Frontal cortex (tissue), 4 donors: ENCODE data around the gene THBD. TPM values are rescaled to one million over a fixed set of nuclear protein-coding genes. Genes with fewer than 3 reads are reported as not detected.
A peak's percentile ranks its signal among the peaks of the same experiment; 100 is the strongest.
"Not testable (repeated sequence)": the region's sequence is repeated elsewhere in the genome, so short reads cannot be mapped to it uniquely, and the experiment has no call there.

Experiments
- DNase-seq, 2 donors: peaks; one replicate each; pipeline ENCODE4 v3.0.0; 2012; ENCODE audit warnings: low spot score in 2 of 2
- FAIRE-seq: peaks from 2 replicates; lab custom pipeline; 2012; peaks lifted over from hg19 to GRCh38; lab: Jason Lieb, UNC
- total RNA-seq: library from RNA; depleted of rRNA; stranded (reverse); fragments of >200 nt; gene quantifications from one replicate; pipeline ENCODE4 v1.2.3, GENCODE V29; 2014
- donor health status: control.
- donor health status: control.
- donor health status: control.

Gene THBD
- total RNA-seq, 1 donor from 2014 or later, result 1.2 TPM

DNA sequence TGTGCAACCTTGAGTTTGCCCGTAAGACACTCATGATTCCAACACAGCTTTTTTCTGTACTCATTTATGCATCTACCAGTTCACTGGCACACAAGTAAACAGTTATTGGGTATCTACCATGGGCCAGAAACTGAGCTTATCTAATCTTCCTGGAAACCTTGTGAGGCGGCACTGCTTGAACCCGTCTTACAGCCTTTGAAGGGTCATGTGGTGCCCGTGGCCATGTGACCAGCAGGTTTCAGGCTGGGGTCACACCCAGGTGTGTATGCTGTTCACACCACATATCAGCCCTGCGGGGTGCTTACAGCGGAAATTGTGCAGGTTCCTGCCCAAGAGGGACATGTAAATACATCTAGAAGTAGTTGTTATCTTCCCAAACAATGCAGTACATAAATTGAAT, 6.1 kb downstream of the THBD start:
- FAIRE-seq (no peak), DNase-seq (no peak)

GRCh38 chr20:23042270-23042669, 7.2 kb downstream of the THBD start:
- FAIRE-seq (no peak), DNase-seq (no peak)

GRCh38 chr20:23039885-23040508, 9.5 kb downstream of the THBD start:
- no peak for DNase-seq
- FAIRE-seq, result no peak

DNA sequence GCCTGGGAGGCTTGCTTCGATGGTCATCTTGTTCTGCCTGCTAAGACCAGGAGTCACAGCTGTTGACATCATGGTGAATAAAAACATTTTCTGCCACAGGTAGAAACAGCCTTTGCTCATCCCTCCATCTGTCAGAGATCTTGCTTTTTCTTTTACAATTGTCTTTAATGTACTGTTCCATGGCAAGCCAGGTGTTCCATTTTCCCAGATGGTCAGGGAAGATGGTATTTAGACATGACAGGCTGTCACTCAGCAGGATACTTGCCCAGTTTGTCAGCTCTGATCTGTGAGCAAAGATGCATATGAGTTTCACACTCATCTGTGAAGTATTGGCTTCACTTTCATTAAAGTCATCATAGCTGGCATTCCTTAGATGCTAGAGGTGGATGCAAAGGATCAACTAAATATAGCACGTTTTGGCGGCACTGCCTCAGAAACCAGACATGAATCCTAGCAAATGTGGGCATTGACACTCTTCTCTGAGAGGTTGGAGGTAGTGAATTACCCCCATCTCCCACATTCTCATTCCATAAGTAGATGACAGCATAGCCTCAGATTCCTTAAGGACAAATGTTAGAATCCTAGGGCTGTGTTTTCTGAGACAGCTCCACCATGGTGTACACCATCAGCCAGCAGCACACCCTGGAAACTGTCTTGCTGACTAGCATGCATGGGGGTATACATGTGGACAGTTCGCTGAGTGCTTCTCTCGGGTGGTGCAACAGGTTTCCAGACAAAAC, 10.2 kb downstream of the THBD start:
- no peak for FAIRE-seq
- no peak for DNase-seq

GRCh38 chr20:23037017-23037481, 12.4 kb downstream of the THBD start:
- DNase-seq, result no peak
- no peak for FAIRE-seq

GRCh38 chr20:23036371-23036770, 13.1 kb downstream of the THBD start:
- DNase-seq (no peak), FAIRE-seq (no peak)

DNA sequence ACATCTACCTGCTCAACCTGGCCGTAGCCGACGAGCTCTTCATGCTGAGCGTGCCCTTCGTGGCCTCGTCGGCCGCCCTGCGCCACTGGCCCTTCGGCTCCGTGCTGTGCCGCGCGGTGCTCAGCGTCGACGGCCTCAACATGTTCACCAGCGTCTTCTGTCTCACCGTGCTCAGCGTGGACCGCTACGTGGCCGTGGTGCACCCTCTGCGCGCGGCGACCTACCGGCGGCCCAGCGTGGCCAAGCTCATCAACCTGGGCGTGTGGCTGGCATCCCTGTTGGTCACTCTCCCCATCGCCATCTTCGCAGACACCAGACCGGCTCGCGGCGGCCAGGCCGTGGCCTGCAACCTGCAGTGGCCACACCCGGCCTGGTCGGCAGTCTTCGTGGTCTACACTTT, 13.7 kb downstream of the THBD start:
- no peak for DNase-seq
- no peak for FAIRE-seq

GRCh38 chr20:23034721-23035671, 14.5 kb downstream of the THBD start, which contains the start of gene SSTR4:
Gene SSTR4 (plus strand): TSS chr20:23035312. CDS start chr20:23035484, 172 bp downstream.
- peak in 1 of 2 donors; percentile 44 for DNase-seq
- no peak for FAIRE-seq

DNA sequence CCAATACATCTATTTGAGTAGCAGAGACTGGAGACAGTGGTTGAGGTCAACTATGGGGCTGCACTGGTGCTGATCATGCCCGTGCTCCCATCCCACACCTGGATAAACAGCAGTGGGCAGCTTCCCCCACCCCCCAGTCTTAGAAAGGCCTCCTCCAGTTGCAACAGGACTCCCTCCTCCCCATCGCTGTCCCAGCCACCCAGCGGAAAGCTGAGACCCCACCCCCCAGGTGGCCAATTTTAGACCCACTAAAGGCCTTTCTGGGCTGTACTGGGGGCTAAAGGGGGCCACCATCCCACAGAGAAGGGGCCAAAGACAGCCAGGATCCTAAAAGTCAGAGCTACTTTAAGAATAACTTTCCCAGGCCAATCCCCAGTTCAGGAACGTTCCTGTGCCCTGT, 15.6 kb downstream of the THBD start:
- DNase-seq (no peak), FAIRE-seq (no peak)

GRCh38 chr20:23032750-23033078, 16.8 kb downstream of the THBD start:
- FAIRE-seq (no peak), DNase-seq (no peak)

DNA sequence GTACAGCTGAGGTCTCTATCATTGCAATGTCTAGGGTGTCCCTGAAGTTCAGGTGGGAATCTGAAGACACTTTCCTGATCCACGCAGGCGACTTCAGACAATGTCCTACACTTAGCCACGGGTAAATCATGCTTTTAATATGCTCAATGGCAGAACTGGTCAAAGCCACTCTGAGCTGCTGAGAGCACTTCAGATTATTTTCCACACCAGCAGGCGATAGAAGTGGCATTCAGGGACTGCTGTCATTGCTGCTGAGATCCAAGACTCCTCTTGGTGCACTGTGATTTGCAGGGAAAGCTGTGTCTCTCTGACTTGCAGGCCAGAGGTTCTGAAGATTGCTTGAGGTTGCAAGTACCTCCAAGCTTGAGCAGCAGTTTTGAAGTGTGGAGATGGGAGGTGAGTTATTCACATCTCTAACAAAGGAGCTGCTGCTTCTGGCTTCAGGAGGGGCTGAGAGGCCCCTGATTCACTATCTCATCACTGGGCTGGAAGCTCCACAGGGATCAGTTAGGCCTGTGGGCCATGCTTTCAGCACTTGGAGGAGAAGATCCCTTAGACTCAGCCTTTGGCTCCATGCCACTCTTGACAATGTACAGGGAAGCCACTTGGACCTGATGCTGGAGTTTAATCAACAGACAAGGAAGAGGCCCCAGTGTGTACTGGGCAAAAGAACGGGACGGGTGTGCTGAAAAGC, 17.3 kb downstream of the THBD start:
- no peak for FAIRE-seq

GRCh38 chr20:23031346-23031745, 18.1 kb downstream of the THBD start:
- DNase-seq (no peak), FAIRE-seq (no peak)

More for the DNA sequence above, 17.3 kb downstream of the THBD start:
- DNase-seq, result no peak

- FAIRE-seq (no peak), DNase-seq (no peak)
Observed at GRCh38 chr20:23029324-23029723, 20.1 kb downstream of the THBD start.

- DNase-seq, result no peak
Observed at GRCh38 chr20:23028392-23028791, 21.1 kb downstream of the THBD start.

GRCh38 chr20:23027721-23028120, 21.8 kb downstream of the THBD start:
- DNase-seq (no peak), FAIRE-seq (no peak)

More at GRCh38 chr20:23028392-23028791, 21.1 kb downstream of the THBD start:
- no peak for FAIRE-seq

- not testable (repeated sequence) for DNase-seq, FAIRE-seq
Observed at GRCh38 chr20:23025503-23025902, 24.0 kb downstream of the THBD start.

DNA sequence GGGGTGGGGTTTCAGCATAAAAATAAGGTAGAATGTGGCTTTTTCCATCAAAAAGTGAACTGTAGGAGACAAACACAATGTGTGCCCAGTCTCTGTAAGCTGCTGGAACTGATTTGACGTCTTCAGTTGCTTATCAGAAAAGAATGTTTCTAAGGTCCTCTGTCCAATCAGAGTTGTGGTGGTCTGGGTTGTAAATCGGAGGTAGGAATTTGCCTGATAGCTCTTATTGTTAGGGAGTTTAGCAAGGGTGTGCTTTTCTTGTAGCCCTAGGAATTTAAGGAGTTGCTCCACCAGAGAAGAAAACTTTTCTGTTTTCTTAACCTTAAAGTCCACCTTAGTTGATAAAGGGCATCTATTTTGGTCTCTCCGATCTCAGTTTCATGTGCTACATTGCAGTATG, 24.8 kb downstream of the THBD start:
- FAIRE-seq (no peak), DNase-seq (no peak)

- no peak for DNase-seq
- FAIRE-seq, result no peak
Observed at GRCh38 chr20:23023621-23024177, 25.8 kb downstream of the THBD start.

GRCh38 chr20:23022849-23023248, 26.6 kb downstream of the THBD start:
- DNase-seq (no peak), FAIRE-seq (no peak)

DNA sequence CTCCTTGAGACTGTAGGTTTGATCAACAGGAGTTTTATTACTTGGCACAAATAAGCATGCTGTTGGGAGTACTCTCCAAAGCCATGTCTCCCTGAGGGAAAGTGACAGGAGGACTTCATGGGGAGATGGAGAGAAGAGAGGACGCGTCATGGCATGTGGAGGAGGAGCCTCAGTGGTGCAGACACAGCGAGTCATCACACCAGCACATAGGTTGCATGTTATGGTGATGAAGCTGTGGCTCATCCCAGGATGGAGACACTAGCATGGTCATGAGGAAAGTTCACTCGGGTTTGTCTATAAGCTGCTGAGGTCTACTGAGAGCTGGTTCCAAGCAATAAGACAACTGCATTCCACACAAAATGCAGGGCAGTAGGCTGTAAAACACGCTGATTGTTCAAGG, 27.5 kb downstream of the THBD start:
- FAIRE-seq, result no peak
- DNase-seq, result no peak
